GM19395 (cell line): ENCODE data around the gene CEP85.
A peak's percentile ranks its signal among the peaks of the same experiment; 100 is the strongest.

Experiments used
- ATAC-seq: cut with Tn5 transposase; IDR thresholded peaks from one replicate; pipeline ENCODE4 v1.9.1; 2021; ENCODE audit warnings: mild to moderate bottlenecking, moderate library complexity; ENCODE audit not compliant: unreplicated experiment

The CEP85 gene

GRCh38 chr1:26233903-26234643 is at the start of gene CEP85:
Gene CEP85, plus strand, starts transcription at chr1:26234200. Its CDS starts 5,584 bp downstream, at chr1:26239784.
- peak; percentile 92 for ATAC-seq

- ATAC-seq: no peak
These were observed 49.1 kb upstream of the CEP85 start for GRCh38 chr1:26184883-26185282.

- no peak for ATAC-seq
These were observed 46.1 kb upstream of the CEP85 start for GRCh38 chr1:26187882-26188281.

- ATAC-seq: no peak
These were observed 45.5 kb upstream of the CEP85 start for GRCh38 chr1:26188477-26188876.

GRCh38 chr1:26189331-26189730 is 44.7 kb upstream of the CEP85 start:
- ATAC-seq: no peak

- no peak for ATAC-seq
These were observed 44.2 kb upstream of the CEP85 start for GRCh38 chr1:26189751-26190275.

- no peak for ATAC-seq
These were observed 43.5 kb upstream of the CEP85 start, which contains the start of gene CATSPER4 for GRCh38 chr1:26190373-26190987. Gene CATSPER4, plus strand, starts transcription at chr1:26190602. Its CDS starts 26 bp downstream, at chr1:26190628.

GRCh38 chr1:26191739-26192138 is 42.3 kb upstream of the CEP85 start:
- ATAC-seq: no peak

GRCh38 chr1:26195805-26196204 is 38.2 kb upstream of the CEP85 start:
- ATAC-seq: no peak

GRCh38 chr1:26197301-26197700 is 36.7 kb upstream of the CEP85 start:
- no peak for ATAC-seq

GRCh38 chr1:26197813-26198212 is 36.2 kb upstream of the CEP85 start:
- ATAC-seq: no peak

GRCh38 chr1:26200413-26200812 is 33.6 kb upstream of the CEP85 start:
- ATAC-seq: no peak

GRCh38 chr1:26203642-26204318 is 30.2 kb upstream of the CEP85 start:
- ATAC-seq: no peak

GRCh38 chr1:26210147-26210870 is 23.7 kb upstream of the CEP85 start:
- no peak for ATAC-seq

GRCh38 chr1:26212726-26213125 is 21.3 kb upstream of the CEP85 start:
- no peak for ATAC-seq

GRCh38 chr1:26213335-26213905 is 20.6 kb upstream of the CEP85 start:
- no peak for ATAC-seq

- ATAC-seq: no peak
These were observed 18.8 kb upstream of the CEP85 start for GRCh38 chr1:26215246-26215645.

GRCh38 chr1:26218906-26219494 is 15.0 kb upstream of the CEP85 start:
- no peak for ATAC-seq

GRCh38 chr1:26220199-26220912 is 13.6 kb upstream of the CEP85 start:
- no peak for ATAC-seq

GRCh38 chr1:26221094-26221493 is 12.9 kb upstream of the CEP85 start:
- no peak for ATAC-seq
